ENCODE results near the gene RPRD1B. TPM values are rescaled to one million over a fixed set of nuclear protein-coding genes. Genes with fewer than 3 reads are reported as not detected.
A peak's percentile ranks its signal among the peaks of the same experiment; 100 is the strongest.

RPRD1B gene
- total and polyA plus RNA-seq, 2 of the 13 experiments (the other 11 are each of a cell fraction or from before 2014, with no cell fraction given): 31.1 to 41.5 TPM

DNA sequence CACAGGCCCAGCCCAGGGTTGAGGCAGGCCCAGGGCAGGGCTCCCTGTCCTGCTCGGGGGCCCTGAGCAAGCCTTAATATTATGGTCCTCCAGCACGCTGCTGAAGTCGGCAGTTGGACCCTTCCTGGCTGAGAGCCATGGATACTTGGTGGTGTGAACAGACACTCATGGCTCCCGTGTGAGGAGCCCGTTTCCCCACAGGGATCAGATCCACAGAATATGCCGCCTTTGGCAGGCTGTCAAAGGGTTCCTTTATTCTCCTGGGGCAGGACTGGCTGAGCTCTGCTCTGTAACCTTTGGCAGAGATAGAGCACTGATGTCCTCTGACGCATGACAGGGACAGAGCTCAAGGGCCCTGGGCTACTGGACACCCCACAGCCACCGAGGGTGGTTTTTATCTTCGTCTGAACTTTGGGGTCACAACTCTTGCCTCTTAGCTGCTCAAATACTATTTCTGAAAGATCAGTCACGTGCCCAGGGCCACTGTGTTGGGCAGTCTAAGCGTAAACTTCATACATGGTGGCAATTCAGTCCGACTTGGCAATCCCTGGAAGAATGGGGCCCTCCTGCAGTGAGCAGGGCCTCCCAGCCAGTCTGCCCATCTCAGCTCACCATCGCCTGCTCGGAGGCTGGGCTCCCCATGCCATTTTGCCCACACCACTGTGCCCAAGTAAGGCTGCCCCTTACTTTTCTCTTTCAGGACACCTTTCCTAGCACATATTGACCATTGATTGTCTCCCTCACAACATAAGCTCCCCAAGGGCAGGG lies 49.3 kb upstream of the RPRD1B start (continued):
- no peak for TF ChIP-seq SMARCC2 (IDR thresholded peaks at IDR 0.05)
- TF ChIP-seq ZNF543 (CRISPR knock-in tag; IDR thresholded peaks at IDR 0.05): no peak
- TF ChIP-seq PRPF4 (IDR thresholded peaks at IDR 0.05; ENCODE audit: low read depth, low read length, poor library complexity, severe bottlenecking): no peak
- no peak; the same call in 2 of the 3 replicates for TF ChIP-seq MXI1 (IDR thresholded peaks at IDR 0.05; ENCODE audit: borderline replicate concordance, low read depth, low read length)
- TF ChIP-seq BRD4 (CRISPR knock-in tag; IDR thresholded peaks at IDR 0.05): peak; percentile 13; the same call in 1 of the 2 replicates
- TF ChIP-seq ZNF460 (CRISPR knock-in tag; IDR thresholded peaks at IDR 0.05; ENCODE audit: borderline replicate concordance): no peak
- peak; percentile 92 for TF ChIP-seq ZNF331 (CRISPR knock-in tag; IDR thresholded peaks at IDR 0.05)
- no peak for TF ChIP-seq STAT5B (CRISPR knock-in tag; IDR thresholded peaks at IDR 0.05)
- 0 out of 2 replicates have a peak, but pooled peaks have one; percentile 39 for TF ChIP-seq SRY (CRISPR knock-in tag; IDR thresholded peaks at IDR 0.05)
- TF ChIP-seq, protein P1, sequence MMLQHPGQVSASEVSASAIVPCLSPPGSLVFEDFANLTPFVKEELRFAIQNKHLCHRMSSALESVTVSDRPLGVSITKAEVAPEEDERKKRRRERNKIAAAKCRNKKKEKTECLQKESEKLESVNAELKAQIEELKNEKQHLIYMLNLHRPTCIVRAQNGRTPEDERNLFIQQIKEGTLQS (CRISPR knock-in tag; IDR thresholded peaks at IDR 0.05): no peak
- TF ChIP-seq ZNF781 (CRISPR knock-in tag; IDR thresholded peaks at IDR 0.05; ENCODE audit: borderline replicate concordance, not compliant biosample characterization): no peak
- TF ChIP-seq RFX3 (CRISPR knock-in tag; IDR thresholded peaks at IDR 0.05): no peak
- TF ChIP-seq ZNF746 (CRISPR knock-in tag; IDR thresholded peaks at IDR 0.05): no peak; the same call in 1 of the 2 replicates
- TF ChIP-seq, protein P2, sequence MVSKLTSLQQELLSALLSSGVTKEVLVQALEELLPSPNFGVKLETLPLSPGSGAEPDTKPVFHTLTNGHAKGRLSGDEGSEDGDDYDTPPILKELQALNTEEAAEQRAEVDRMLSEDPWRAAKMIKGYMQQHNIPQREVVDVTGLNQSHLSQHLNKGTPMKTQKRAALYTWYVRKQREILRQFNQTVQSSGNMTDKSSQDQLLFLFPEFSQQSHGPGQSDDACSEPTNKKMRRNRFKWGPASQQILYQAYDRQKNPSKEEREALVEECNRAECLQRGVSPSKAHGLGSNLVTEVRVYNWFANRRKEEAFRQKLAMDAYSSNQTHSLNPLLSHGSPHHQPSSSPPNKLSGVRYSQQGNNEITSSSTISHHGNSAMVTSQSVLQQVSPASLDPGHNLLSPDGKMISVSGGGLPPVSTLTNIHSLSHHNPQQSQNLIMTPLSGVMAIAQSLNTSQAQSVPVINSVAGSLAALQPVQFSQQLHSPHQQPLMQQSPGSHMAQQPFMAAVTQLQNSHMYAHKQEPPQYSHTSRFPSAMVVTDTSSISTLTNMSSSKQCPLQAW (CRISPR knock-in tag; IDR thresholded peaks at IDR 0.05): 0 out of 2 replicates have a peak, but pooled peaks have one; percentile 42
- no peak for TF ChIP-seq ZNF20 (CRISPR knock-in tag; IDR thresholded peaks at IDR 0.05)
- peak; percentile 95 for TF ChIP-seq MEIS2 (CRISPR knock-in tag; IDR thresholded peaks at IDR 0.05)
- TF ChIP-seq, protein P3, sequence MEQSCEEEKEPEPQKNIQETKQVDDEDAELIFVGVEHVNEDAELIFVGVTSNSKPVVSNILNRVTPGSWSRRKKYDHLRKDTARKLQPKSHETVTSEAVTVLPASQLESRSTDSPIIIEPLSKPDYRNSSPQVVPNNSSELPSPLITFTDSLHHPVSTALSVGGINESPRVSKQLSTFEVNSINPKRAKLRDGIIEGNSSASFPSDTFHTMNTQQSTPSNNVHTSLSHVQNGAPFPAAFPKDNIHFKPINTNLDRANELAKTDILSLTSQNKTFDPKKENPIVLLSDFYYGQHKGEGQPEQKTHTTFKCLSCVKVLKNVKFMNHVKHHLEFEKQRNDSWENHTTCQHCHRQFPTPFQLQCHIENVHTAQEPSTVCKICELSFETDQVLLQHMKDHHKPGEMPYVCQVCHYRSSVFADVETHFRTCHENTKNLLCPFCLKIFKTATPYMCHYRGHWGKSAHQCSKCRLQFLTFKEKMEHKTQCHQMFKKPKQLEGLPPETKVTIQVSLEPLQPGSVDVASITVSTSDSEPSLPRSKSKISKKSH (CRISPR knock-in tag; IDR thresholded peaks at IDR 0.05; ENCODE audit: borderline replicate concordance): peak; percentile 59
- peak; percentile 26; the same call in 1 of the 2 replicates for TF ChIP-seq MIER3 (CRISPR knock-in tag; IDR thresholded peaks at IDR 0.05; ENCODE audit: borderline replicate concordance)
- no peak for TF ChIP-seq HNRNPK (IDR thresholded peaks at IDR 0.05; ENCODE audit: low read depth, low read length, poor library complexity, severe bottlenecking)
- TF ChIP-seq, protein P4, sequence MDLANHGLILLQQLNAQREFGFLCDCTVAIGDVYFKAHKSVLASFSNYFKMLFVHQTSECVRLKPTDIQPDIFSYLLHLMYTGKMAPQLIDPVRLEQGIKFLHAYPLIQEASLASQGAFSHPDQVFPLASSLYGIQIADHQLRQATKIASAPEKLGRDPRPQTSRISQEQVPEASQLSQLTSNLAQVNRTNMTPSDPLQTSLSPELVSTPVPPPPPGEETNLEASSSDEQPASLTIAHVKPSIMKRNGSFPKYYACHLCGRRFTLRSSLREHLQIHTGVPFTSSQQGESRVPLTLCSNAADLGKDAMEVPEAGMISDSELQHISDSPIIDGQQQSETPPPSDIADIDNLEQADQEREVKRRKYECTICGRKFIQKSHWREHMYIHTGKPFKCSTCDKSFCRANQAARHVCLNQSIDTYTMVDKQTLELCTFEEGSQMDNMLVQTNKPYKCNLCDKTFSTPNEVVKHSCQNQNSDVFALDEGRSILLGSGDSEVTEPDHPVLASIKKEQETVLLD (CRISPR knock-in tag; IDR thresholded peaks at IDR 0.05; ENCODE audit: low read depth): no peak
- no peak; the same call in 1 of the 2 replicates for TF ChIP-seq SMYD3 (CRISPR knock-in tag; IDR thresholded peaks at IDR 0.05)
- TF ChIP-seq ZNF549 (CRISPR knock-in tag; IDR thresholded peaks at IDR 0.05): no peak
- TF ChIP-seq, protein P5, sequence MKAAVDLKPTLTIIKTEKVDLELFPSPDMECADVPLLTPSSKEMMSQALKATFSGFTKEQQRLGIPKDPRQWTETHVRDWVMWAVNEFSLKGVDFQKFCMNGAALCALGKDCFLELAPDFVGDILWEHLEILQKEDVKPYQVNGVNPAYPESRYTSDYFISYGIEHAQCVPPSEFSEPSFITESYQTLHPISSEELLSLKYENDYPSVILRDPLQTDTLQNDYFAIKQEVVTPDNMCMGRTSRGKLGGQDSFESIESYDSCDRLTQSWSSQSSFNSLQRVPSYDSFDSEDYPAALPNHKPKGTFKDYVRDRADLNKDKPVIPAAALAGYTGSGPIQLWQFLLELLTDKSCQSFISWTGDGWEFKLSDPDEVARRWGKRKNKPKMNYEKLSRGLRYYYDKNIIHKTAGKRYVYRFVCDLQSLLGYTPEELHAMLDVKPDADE (CRISPR knock-in tag; IDR thresholded peaks at IDR 0.05): no peak
- peak; percentile 60; the same call in 1 of the 2 replicates for TF ChIP-seq ZFY (CRISPR knock-in tag; IDR thresholded peaks at IDR 0.05)
- TF ChIP-seq ZFP1 (CRISPR knock-in tag; IDR thresholded peaks at IDR 0.05): no peak
- no peak for TF ChIP-seq RFXANK (CRISPR knock-in tag; IDR thresholded peaks at IDR 0.05)
